ENCODE data around the gene MGAT5. TPM values are rescaled to one million over a fixed set of nuclear protein-coding genes. Genes with fewer than 3 reads are reported as not detected.

MGAT5 gene
- total and polyA plus RNA-seq, 7 donors = 1.1 to 7.0 (median 2.1) TPM

DNA sequence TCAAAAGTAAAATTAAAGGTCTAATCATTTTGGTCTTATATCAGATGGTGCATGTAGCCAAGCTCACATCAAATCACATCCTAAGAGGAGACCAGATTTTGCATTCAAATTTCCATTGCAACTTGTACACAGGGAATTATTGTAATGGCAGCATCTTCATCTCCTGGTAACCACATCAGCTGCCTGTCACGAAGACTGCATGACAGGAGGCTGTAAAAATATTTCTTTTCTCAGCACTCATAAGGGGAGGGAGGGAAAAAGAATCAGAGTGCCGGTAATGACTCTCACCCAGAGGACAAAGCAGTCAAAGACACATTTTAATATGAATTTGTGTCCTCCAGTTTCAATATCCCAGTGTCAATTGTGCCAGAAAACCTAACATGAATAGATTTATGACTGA, 248.2 kb downstream of the MGAT5 start:
- intact Hi-C loops (cut with DNase I) = no loop called here
- TF ChIP-seq, protein P1, sequence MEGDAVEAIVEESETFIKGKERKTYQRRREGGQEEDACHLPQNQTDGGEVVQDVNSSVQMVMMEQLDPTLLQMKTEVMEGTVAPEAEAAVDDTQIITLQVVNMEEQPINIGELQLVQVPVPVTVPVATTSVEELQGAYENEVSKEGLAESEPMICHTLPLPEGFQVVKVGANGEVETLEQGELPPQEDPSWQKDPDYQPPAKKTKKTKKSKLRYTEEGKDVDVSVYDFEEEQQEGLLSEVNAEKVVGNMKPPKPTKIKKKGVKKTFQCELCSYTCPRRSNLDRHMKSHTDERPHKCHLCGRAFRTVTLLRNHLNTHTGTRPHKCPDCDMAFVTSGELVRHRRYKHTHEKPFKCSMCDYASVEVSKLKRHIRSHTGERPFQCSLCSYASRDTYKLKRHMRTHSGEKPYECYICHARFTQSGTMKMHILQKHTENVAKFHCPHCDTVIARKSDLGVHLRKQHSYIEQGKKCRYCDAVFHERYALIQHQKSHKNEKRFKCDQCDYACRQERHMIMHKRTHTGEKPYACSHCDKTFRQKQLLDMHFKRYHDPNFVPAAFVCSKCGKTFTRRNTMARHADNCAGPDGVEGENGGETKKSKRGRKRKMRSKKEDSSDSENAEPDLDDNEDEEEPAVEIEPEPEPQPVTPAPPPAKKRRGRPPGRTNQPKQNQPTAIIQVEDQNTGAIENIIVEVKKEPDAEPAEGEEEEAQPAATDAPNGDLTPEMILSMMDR (IDR thresholded peaks at IDR 0.05) = no peak
- Histone ChIP-seq H3K4me3 (no peak overlapping the region), H3K27ac (no peak overlapping the region), H3K9me3 (no peaks in the 10 kb centered on the region), H3K36me3 (ENCODE audit: insufficient read depth in 1 of 2, low read depth in 1 of 2) (no peaks in the 10 kb centered on the region), H3K4me1 (no peaks in the 10 kb centered on the region), H3K27me3 (ENCODE audit: insufficient read depth in 3 of 3, low read length in 2 of 3) (no peaks in the 10 kb centered on the region)
- DNase-seq (no peak), ATAC-seq (no peak)
- 60 to 67% (median 63%) methylated on average over 2 of the region's 2 CpGs for WGBS, 3 donors

All from psoas muscle (tissue), 8 donors.